H9 (cell line): Measurements from ENCODE around the gene CUL4A. TPM values are rescaled to one million over a fixed set of nuclear protein-coding genes. Genes with fewer than 3 reads are reported as not detected.

Source experiments
- DNase-seq: peaks from one replicate; pipeline ENCODE4 v3.0.0-alpha.2; 2017
- H2AFZ ChIP-seq: one replicate; pipeline ENCODE4 v1.6.1; 2013; ENCODE audit warnings: mild to moderate bottlenecking, low read length, control low read depth, moderate library complexity
- H2AK5ac ChIP-seq: 2 replicates; pipeline ENCODE4 v1.6.1; 2013; ENCODE audit warnings: low read length, control low read depth, mixed read lengths; ENCODE audit not compliant: insufficient read length
- H2BK120ac ChIP-seq: one replicate; pipeline ENCODE4 v1.6.1; 2013; ENCODE audit warnings: low read depth, mild to moderate bottlenecking, low read length, control low read depth, inconsistent platforms; ENCODE audit not compliant: poor library complexity, severe bottlenecking
- H2BK12ac ChIP-seq: 2 replicates; pipeline ENCODE4 v1.6.1; 2013; ENCODE audit warnings: low read length, control low read depth, mixed read lengths, low read depth; ENCODE audit not compliant: insufficient read length
- H2BK15ac ChIP-seq: 2 replicates; pipeline ENCODE4 v1.6.1; 2013; ENCODE audit warnings: low read depth, low read length, control low read depth
- H2BK20ac ChIP-seq: one replicate; pipeline ENCODE4 v1.6.1; 2013; ENCODE audit warnings: low read depth, mild to moderate bottlenecking, low read length, control low read depth, inconsistent platforms; ENCODE audit not compliant: poor library complexity, severe bottlenecking
- H2BK5ac ChIP-seq: 2 replicates; pipeline ENCODE4 v1.6.1; 2013; ENCODE audit warnings: low read length, control low read depth, mixed read lengths; ENCODE audit not compliant: insufficient read length
- H3K14ac ChIP-seq: 2 replicates; pipeline ENCODE4 v1.6.1; 2013; ENCODE audit warnings: low read length, control low read depth; ENCODE audit not compliant: insufficient read depth
- H3K18ac ChIP-seq: 2 replicates; pipeline ENCODE4 v1.6.1; 2013; ENCODE audit warnings: low read depth, mild to moderate bottlenecking, mixed read lengths, low read length, control low read depth; ENCODE audit not compliant: insufficient read length
- H3K23ac ChIP-seq: 2 replicates; pipeline ENCODE4 v1.6.1; 2013; ENCODE audit warnings: low read length, control low read depth, mixed read lengths, low read depth; ENCODE audit not compliant: insufficient read length
- H3K23me2 ChIP-seq: 2 replicates; pipeline ENCODE4 v1.6.1; 2013; ENCODE audit warnings: low read depth, mild to moderate bottlenecking, mixed read lengths, low read length, control low read depth; ENCODE audit not compliant: insufficient read length, poor library complexity, severe bottlenecking
- H3K27ac ChIP-seq: 2 replicates; pipeline ENCODE4 v1.5.1; 2013; ENCODE audit warnings: low read length, control low read depth, mixed read lengths, low read depth; ENCODE audit not compliant: insufficient read length
- H3K27me3 ChIP-seq: 2 replicates; pipeline ENCODE4 v1.6.1; 2013; ENCODE audit warnings: low read length, control low read depth, inconsistent platforms; ENCODE audit not compliant: insufficient read depth
- H3K4ac ChIP-seq: 2 replicates; pipeline ENCODE4 v1.6.1; 2013; ENCODE audit warnings: low read depth, mild to moderate bottlenecking, control low read depth, inconsistent platforms, low read length, moderate library complexity
- H3K4me1 ChIP-seq: 2 replicates; pipeline ENCODE4 v1.6.1; 2013; ENCODE audit warnings: low read length, control low read depth, inconsistent platforms; ENCODE audit not compliant: insufficient read depth
- H3K4me2 ChIP-seq: 2 replicates; pipeline ENCODE4 v1.6.1; 2013; ENCODE audit warnings: low read length, control low read depth, mixed read lengths; ENCODE audit not compliant: insufficient read length, insufficient read depth
- H3K56ac ChIP-seq: 2 replicates; pipeline ENCODE4 v1.6.1; 2013; ENCODE audit warnings: low read depth, mild to moderate bottlenecking, mixed read lengths, low read length, control low read depth; ENCODE audit not compliant: insufficient read length
- H3K79me1 ChIP-seq: 2 replicates; pipeline ENCODE4 v1.6.1; 2013; ENCODE audit warnings: low read depth, mild to moderate bottlenecking, moderate library complexity, low read length, control low read depth, inconsistent platforms; ENCODE audit not compliant: insufficient read depth, poor library complexity, severe bottlenecking
- H3K79me2 ChIP-seq: 2 replicates; pipeline ENCODE4 v1.6.1; 2013; ENCODE audit warnings: low read length, control low read depth, inconsistent platforms; ENCODE audit not compliant: insufficient read depth
- H3K9ac ChIP-seq: 2 replicates; pipeline ENCODE4 v1.6.1; 2013; ENCODE audit warnings: low read length, control low read depth, mixed read lengths; ENCODE audit not compliant: insufficient read length; ENCODE audit errors: extremely low read depth
- H3K9me3 ChIP-seq: one replicate; pipeline ENCODE4 v1.6.1; 2013; ENCODE audit warnings: low read depth, low read length, inconsistent platforms; ENCODE audit not compliant: control insufficient read depth
- H3T11ph ChIP-seq: one replicate; pipeline ENCODE4 v1.6.1; 2013; ENCODE audit warnings: mild to moderate bottlenecking, low read length, control low read depth, inconsistent platforms
- H4K20me1 ChIP-seq: one replicate; pipeline ENCODE4 v1.6.1; 2013; ENCODE audit not compliant: control insufficient read depth, insufficient read length, insufficient read depth
- H4K5ac ChIP-seq: 2 replicates; pipeline ENCODE4 v1.6.1; 2013; ENCODE audit warnings: low read depth, mild to moderate bottlenecking, mixed read lengths, low read length, control low read depth; ENCODE audit not compliant: insufficient read length
- H4K8ac ChIP-seq: replicated peaks from 2 replicates; pipeline ENCODE4 v1.6.1; 2013; ENCODE audit warnings: low read length, control low read depth, mixed read lengths, low read depth; ENCODE audit not compliant: insufficient read length
- H4K91ac ChIP-seq: 2 replicates; pipeline ENCODE4 v1.6.1; 2013; ENCODE audit warnings: low read depth, mild to moderate bottlenecking, moderate library complexity, mixed read lengths, low read length, control low read depth; ENCODE audit not compliant: insufficient read length
- H3K27ac Mint-ChIP-seq, 3 experiments: 2 replicates in 2 of 3; 3 replicates in 1 of 3; pipeline ENCODE4 v1.8.0; 2020 to 2021; ENCODE audit warnings: mixed read lengths in 3 of 3, mild to moderate bottlenecking in 1 of 3, moderate library complexity in 1 of 3
- H3K27me3 Mint-ChIP-seq: 2 replicates; pipeline ENCODE4 v1.8.0; 2021; ENCODE audit warnings: low read depth, mild to moderate bottlenecking, moderate library complexity, mixed read lengths
- H3K36me3 Mint-ChIP-seq, 3 experiments: 2 replicates in 2 of 3; 3 replicates in 1 of 3; pipeline ENCODE4 v1.8.0; 2020 to 2021; ENCODE audit warnings: low read depth in 3 of 3, mixed read lengths in 3 of 3; ENCODE audit not compliant: insufficient read depth in 1 of 3
- H3K4me1 Mint-ChIP-seq, 2 experiments: 2 replicates each; pipeline ENCODE4 v1.8.0; 2020; ENCODE audit warnings: mixed read lengths in 2 of 2
- H3K4me3 Mint-ChIP-seq, 2 experiments: 2 replicates in 1 of 2; 3 replicates in 1 of 2; pipeline ENCODE4 v1.8.0; 2020 to 2021; ENCODE audit warnings: mild to moderate bottlenecking in 2 of 2, mixed read lengths in 2 of 2, moderate library complexity in 1 of 2
- H3K9me3 Mint-ChIP-seq, 2 experiments: 2 replicates in 1 of 2; 3 replicates in 1 of 2; pipeline ENCODE4 v1.8.0; 2020; ENCODE audit warnings: mild to moderate bottlenecking in 2 of 2, mixed read lengths in 2 of 2, moderate library complexity in 1 of 2
- CTCF ChIP-seq: fragments of 200-600 bp; sonication (generic); conservative IDR thresholded peaks from 3 replicates; pipeline ENCODE4 v1.8.0; 2021; ENCODE audit warnings: antibody characterized with exemption, mild to moderate bottlenecking
- WGBS: extraction: QIAGEN DNeasy Blood & Tissue Kit; methylation state at CpG from one replicate; pipeline ENCODE4 v1.1.7; 2013; ENCODE audit warnings: missing lambda C conversion rate, low lambda C conversion rate, mixed read lengths; ENCODE audit not compliant: insufficient read length; ENCODE audit errors: extremely low coverage; 5-methylcytosine and 5-hydroxymethylcytosine counted together
- total RNA-seq: library from RNA; stranded (reverse); gene quantifications from 2 replicates; pipeline ENCODE4 v1.2.1, GENCODE V29; 2021

CUL4A gene
- total RNA-seq, 1 experiment from 2014 or later, result 97.9 TPM

- Histone ChIP-seq H2BK120ac (no peak overlapping the region), H3K14ac (no peak overlapping the region), H2BK5ac (no peak overlapping the region), H4K5ac (no peak overlapping the region), H4K8ac (no peak overlapping the region), H2BK15ac (no peak overlapping the region), H2BK20ac (no peak overlapping the region), H2AFZ (no peak overlapping the region), H3K23me2 (no peaks in the 10 kb centered on the region), H3K27ac (no peak overlapping the region), H3K27me3 (no peaks in the 10 kb centered on the region), H3K18ac (no peak overlapping the region), H3K9me3 (no peaks in the 10 kb centered on the region), H2AK5ac (peak overlapping the region; percentile 75), H2BK12ac (peak overlapping the region; percentile 62), H3K9ac (no peak overlapping the region), H3T11ph (no peak overlapping the region), H3K79me1 (no peaks in the 10 kb centered on the region), H3K79me2 (no peaks in the 10 kb centered on the region), H3K4me2 (no peak overlapping the region), H3K4ac (no peak overlapping the region), H4K91ac (no peak overlapping the region), H3K23ac (peak overlapping the region; percentile 97), H3K56ac (no peak overlapping the region), H4K20me1 (no peaks in the 10 kb centered on the region), H3K4me1 (no peaks in the 10 kb centered on the region)
- no CpG with 5 or more reads among the region's 8 CpGs for WGBS
- Mint-ChIP-seq H3K4me3 (no peak overlapping the region), H3K27ac (no peak overlapping the region), H3K27me3 (peaks cover 44% of the 10 kb centered on the region), H3K4me1 (no peaks in the 10 kb centered on the region), H3K9me3 (peaks cover 16 to 18% of the 10 kb centered on the region in 2 experiments), H3K36me3 (peaks cover 0 to 3% (median 1%) of the 10 kb centered on the region in 3 experiments; a peak in 2 of 7 replicates)
- DNase-seq, result no peak
- no peak for TF ChIP-seq CTCF
Observed at GRCh38 chr13:113283904-113284303, 74.5 kb downstream of the CUL4A start.
